BLaER1 treated with 17β-estradiol and CSF1 and Interleukin-3, amounts not matched to agents 10 nM and 100 nM (cell line): ENCODE measurements around the gene XIRP2.

Source experiments
- H3K27ac ChIP-seq, 11 experiments: shearing (Covaris generic); formaldehyde crosslinking; 2 replicates each; pipeline ENCODE4 v1.8.1; 2022
- H3K27me3 ChIP-seq, 11 experiments: shearing (Covaris generic); formaldehyde crosslinking; 2 replicates each; pipeline ENCODE4 v1.8.1; 2022
- H3K36me3 ChIP-seq, 11 experiments: shearing (Covaris generic); formaldehyde crosslinking; 2 replicates each; pipeline ENCODE4 v1.8.1; 2022
- H3K4me1 ChIP-seq, 10 experiments: shearing (Covaris generic); formaldehyde crosslinking; 2 replicates each; pipeline ENCODE4 v1.8.1; 2022
- H3K4me2 ChIP-seq, 11 experiments: shearing (Covaris generic); formaldehyde crosslinking; 2 replicates each; pipeline ENCODE4 v1.8.1; 2022
- H3K4me3 ChIP-seq, 10 experiments: shearing (Covaris generic); formaldehyde crosslinking; 2 replicates each; pipeline ENCODE4 v1.8.1; 2022
- H3K9ac ChIP-seq, 11 experiments: shearing (Covaris generic); formaldehyde crosslinking; 2 replicates each; pipeline ENCODE4 v1.8.1; 2022
- H3K9me3 ChIP-seq, 11 experiments: shearing (Covaris generic); formaldehyde crosslinking; replicated peaks in 1 of 11; 2 replicates each; pipeline ENCODE4 v1.8.1; 2022
- H4K20me1 ChIP-seq, 11 experiments: shearing (Covaris generic); formaldehyde crosslinking; 2 replicates each; pipeline ENCODE4 v1.8.1; 2022
- Cebpa-rat ChIP-seq, 11 experiments: shearing (Covaris generic); IDR thresholded peaks; 2 replicates each; pipeline ENCODE4 v1.8.1; 2022

XIRP2 gene

GRCh38 chr2:167157523-167157922 lies 269.2 kb downstream of the XIRP2 start:
- H3K27me3 ChIP-seq, result no peaks in the 10 kb centered on the region
- no peaks in the 10 kb centered on the region for H3K4me1 ChIP-seq
- H4K20me1 ChIP-seq, result no peaks in the 10 kb centered on the region
- H3K4me2 ChIP-seq, result no peak overlapping the region
- no peak overlapping the region for H3K9ac ChIP-seq
- H3K36me3 ChIP-seq, result no peaks in the 10 kb centered on the region
- no peak overlapping the region for H3K4me3 ChIP-seq
- H3K27ac ChIP-seq, result no peak overlapping the region; a peak in 1 of 22 replicates
- no peak for TF ChIP-seq Cebpa-rat (IDR thresholded peaks at IDR 0.05)
- peaks cover 11 to 21% (median 17%) of the 10 kb centered on the region in 11 experiments; a peak in 20 of 22 replicates for H3K9me3 ChIP-seq

- Histone ChIP-seq H4K20me1 (no peaks in the 10 kb centered on the region), H3K9me3 (peaks cover 4 to 25% (median 10%) of the 10 kb centered on the region in 11 experiments; a peak in 21 of 22 replicates), H3K4me3 (no peak overlapping the region), H3K4me1 (no peaks in the 10 kb centered on the region), H3K9ac (no peak overlapping the region), H3K27ac (no peak overlapping the region), H3K36me3 (no peaks in the 10 kb centered on the region), H3K4me2 (no peak overlapping the region), H3K27me3 (no peaks in the 10 kb centered on the region)
- no peak for TF ChIP-seq Cebpa-rat (IDR thresholded peaks at IDR 0.05)
Measured at GRCh38 chr2:167177196-167177595, 288.9 kb downstream of the XIRP2 start.

GRCh38 chr2:167181134-167181533 lies 292.9 kb downstream of the XIRP2 start:
- H3K4me2 ChIP-seq, result no peak overlapping the region
- H3K9me3 ChIP-seq, result peaks cover 0 to 3% (median 0%) of the 10 kb centered on the region in 11 experiments; a peak in 3 of 22 replicates
- H3K4me1 ChIP-seq, result no peaks in the 10 kb centered on the region
- no peak overlapping the region for H3K4me3 ChIP-seq
- H4K20me1 ChIP-seq, result no peaks in the 10 kb centered on the region
- H3K27me3 ChIP-seq, result no peaks in the 10 kb centered on the region
- no peaks in the 10 kb centered on the region for H3K36me3 ChIP-seq
- no peak overlapping the region for H3K27ac ChIP-seq
- no peak overlapping the region for H3K9ac ChIP-seq
- TF ChIP-seq Cebpa-rat (IDR thresholded peaks at IDR 0.05), result no peak

- Histone ChIP-seq H3K4me3 (no peak overlapping the region), H3K27ac (no peak overlapping the region), H3K36me3 (no peaks in the 10 kb centered on the region), H3K4me1 (no peaks in the 10 kb centered on the region), H4K20me1 (no peaks in the 10 kb centered on the region), H3K4me2 (no peak overlapping the region), H3K9ac (no peak overlapping the region), H3K9me3 (no peaks in the 10 kb centered on the region), H3K27me3 (no peaks in the 10 kb centered on the region)
- TF ChIP-seq Cebpa-rat (IDR thresholded peaks at IDR 0.05), result no peak
Measured at GRCh38 chr2:167181688-167182087, 293.4 kb downstream of the XIRP2 start.

- Histone ChIP-seq H3K27ac (no peak overlapping the region), H4K20me1 (no peaks in the 10 kb centered on the region), H3K4me2 (no peak overlapping the region), H3K4me1 (no peaks in the 10 kb centered on the region), H3K9ac (no peak overlapping the region), H3K9me3 (no peaks in the 10 kb centered on the region), H3K36me3 (no peaks in the 10 kb centered on the region), H3K27me3 (no peaks in the 10 kb centered on the region), H3K4me3 (no peak overlapping the region)
- TF ChIP-seq Cebpa-rat (IDR thresholded peaks at IDR 0.05), result no peak
Measured at GRCh38 chr2:167182403-167182802, 294.1 kb downstream of the XIRP2 start.

- Histone ChIP-seq H3K27ac (no peak overlapping the region), H3K9ac (no peak overlapping the region), H3K4me2 (no peak overlapping the region), H3K36me3 (no peaks in the 10 kb centered on the region), H3K4me1 (no peaks in the 10 kb centered on the region), H4K20me1 (no peaks in the 10 kb centered on the region), H3K27me3 (no peaks in the 10 kb centered on the region), H3K9me3 (no peaks in the 10 kb centered on the region), H3K4me3 (no peak overlapping the region)
- no peak for TF ChIP-seq Cebpa-rat (IDR thresholded peaks at IDR 0.05)
Measured at GRCh38 chr2:167183931-167184330, 295.7 kb downstream of the XIRP2 start.

GRCh38 chr2:167186465-167186864 lies 298.2 kb downstream of the XIRP2 start:
- Histone ChIP-seq H3K9me3 (no peaks in the 10 kb centered on the region), H3K4me3 (no peak overlapping the region), H3K27ac (no peak overlapping the region), H3K4me2 (no peak overlapping the region), H3K9ac (no peak overlapping the region), H3K36me3 (no peaks in the 10 kb centered on the region), H3K4me1 (no peaks in the 10 kb centered on the region), H4K20me1 (no peaks in the 10 kb centered on the region), H3K27me3 (no peaks in the 10 kb centered on the region)
- TF ChIP-seq Cebpa-rat (IDR thresholded peaks at IDR 0.05), result no peak

GRCh38 chr2:167187049-167187727 lies 298.9 kb downstream of the XIRP2 start:
- H3K4me1 ChIP-seq, result no peaks in the 10 kb centered on the region
- H3K4me2 ChIP-seq, result no peak overlapping the region
- H3K27ac ChIP-seq, result no peak overlapping the region
- no peaks in the 10 kb centered on the region for H3K9me3 ChIP-seq
- no peak overlapping the region for H3K9ac ChIP-seq
- no peak for TF ChIP-seq Cebpa-rat (IDR thresholded peaks at IDR 0.05)
- no peaks in the 10 kb centered on the region for H3K27me3 ChIP-seq
- H4K20me1 ChIP-seq, result no peaks in the 10 kb centered on the region
- no peaks in the 10 kb centered on the region for H3K36me3 ChIP-seq
- no peak overlapping the region for H3K4me3 ChIP-seq

GRCh38 chr2:167187978-167188967 lies 300.0 kb downstream of the XIRP2 start:
- TF ChIP-seq Cebpa-rat (IDR thresholded peaks at IDR 0.05), result no peak
- Histone ChIP-seq H3K36me3 (no peaks in the 10 kb centered on the region), H3K4me3 (no peak overlapping the region), H3K27me3 (no peaks in the 10 kb centered on the region), H4K20me1 (no peaks in the 10 kb centered on the region), H3K27ac (no peak overlapping the region), H3K4me2 (no peak overlapping the region), H3K4me1 (no peaks in the 10 kb centered on the region), H3K9me3 (no peaks in the 10 kb centered on the region), H3K9ac (no peak overlapping the region)
